Stimulated activated effector memory CD8-positive, alpha-beta T cell treated with anti-CD3 and anti-CD28 coated beads, Interleukin-12 subunit alpha, Interleukin-12 subunit beta, amount 100 ng/mL, for 72 hours (primary cell): ENCODE results near the gene HTR6.
A peak's percentile ranks its signal among the peaks of the same experiment; 100 is the strongest.

ENCODE experiments used
- ATAC-seq: fragments of 150-1000 bp; cut with Tn5 transposase; 2 replicates; pipeline ENCODE4 v1.10.0; 2021
- DNase-seq, 2 donors: peaks; one replicate each; pipeline ENCODE4 v3.0.0; 2021 to 2022; ENCODE audit warnings: low spot score in 2 of 2
- H3K27ac Mint-ChIP-seq: one replicate; pipeline ENCODE4 v1.8.0; 2022; ENCODE audit warnings: mild to moderate bottlenecking, mixed read lengths
- H3K36me3 Mint-ChIP-seq: one replicate; pipeline ENCODE4 v1.8.0; 2022; ENCODE audit warnings: mild to moderate bottlenecking, mixed read lengths
- H3K4me1 Mint-ChIP-seq: one replicate; pipeline ENCODE4 v1.8.0; 2022; ENCODE audit warnings: mixed read lengths
- H3K4me3 Mint-ChIP-seq: one replicate; pipeline ENCODE4 v1.8.0; 2022; ENCODE audit warnings: mild to moderate bottlenecking, mixed read lengths
- H3K9me3 Mint-ChIP-seq: one replicate; pipeline ENCODE4 v1.8.0; 2022; ENCODE audit warnings: mixed read lengths

The HTR6 gene

DNA sequence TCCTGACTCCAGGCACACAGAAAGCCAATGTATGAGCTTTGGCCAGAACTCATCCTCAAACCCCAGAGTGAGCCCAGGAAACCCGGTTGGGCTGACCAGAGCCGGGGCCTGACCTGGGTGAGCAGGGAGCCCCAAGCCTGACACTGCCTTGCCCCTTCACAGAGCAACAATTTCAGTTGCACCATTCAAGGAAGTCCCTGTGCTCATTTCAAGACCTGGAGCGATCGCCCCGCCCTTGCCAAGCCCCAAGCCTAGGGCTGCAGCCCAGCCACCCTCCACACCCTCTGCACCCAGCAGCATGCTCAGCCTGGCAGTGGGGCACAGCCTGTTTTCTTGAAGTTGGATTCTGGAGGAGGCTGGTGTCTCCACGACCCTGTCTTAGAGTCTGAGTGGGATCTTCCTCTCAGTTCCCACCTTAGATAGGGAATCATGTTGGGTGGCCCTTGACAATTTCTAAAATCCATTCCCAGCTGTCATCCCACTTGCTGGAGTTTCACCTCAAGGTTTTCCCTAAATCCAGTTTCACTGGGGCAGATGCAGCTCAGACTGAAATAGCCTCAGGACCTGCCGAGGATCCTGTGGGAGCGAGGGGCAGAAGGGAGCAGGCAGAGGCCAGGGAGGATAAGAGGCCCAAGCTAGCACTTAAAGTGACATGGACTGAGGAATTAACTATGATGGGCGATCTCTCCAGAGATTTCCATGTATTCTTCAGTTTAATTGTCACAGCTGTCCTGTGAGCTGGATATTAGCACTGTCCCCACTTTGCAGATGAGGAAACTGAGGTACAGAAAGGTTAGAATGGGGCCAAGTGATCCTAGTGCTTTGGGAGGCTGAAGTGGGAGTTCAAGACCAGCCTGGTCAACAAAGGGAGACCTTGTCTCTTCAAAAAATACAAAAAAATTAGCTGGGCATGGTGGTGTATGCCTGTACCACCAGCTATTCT, 18.0 kb upstream of the HTR6 start:
- Mint-ChIP-seq H3K4me3 (peak overlapping the region; percentile 88), H3K4me1 (peaks cover 39% of the 10 kb centered on the region), H3K36me3 (no peaks in the 10 kb centered on the region), H3K27ac (no peak overlapping the region), H3K9me3 (no peaks in the 10 kb centered on the region)
- DNase-seq (peak in 1 of 2 donors; percentile 57), ATAC-seq (peak; percentile 15)

DNA sequence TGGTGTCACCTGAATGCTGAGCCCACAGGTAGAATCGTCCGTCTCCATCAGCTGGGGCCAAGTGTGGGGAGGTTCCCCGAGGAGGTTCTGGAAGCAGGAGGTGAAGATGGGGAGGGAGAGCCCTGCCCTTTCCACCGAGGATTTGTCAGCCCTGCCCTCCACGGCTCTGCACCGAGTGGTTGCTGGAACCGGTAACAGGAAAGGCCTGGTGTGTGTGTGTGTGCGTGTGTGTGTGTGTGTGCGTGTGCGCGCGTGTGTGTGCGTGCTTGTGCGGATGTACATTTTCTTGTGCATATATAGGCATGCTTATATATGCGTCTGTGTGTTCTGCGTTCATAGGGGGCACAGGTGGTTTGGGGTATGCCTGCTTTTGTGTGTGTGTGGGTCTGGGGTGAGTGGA, 17.0 kb upstream of the HTR6 start:
- H3K9me3 Mint-ChIP-seq = no peaks in the 10 kb centered on the region
- H3K27ac Mint-ChIP-seq = no peak overlapping the region
- no peaks in the 10 kb centered on the region for H3K36me3 Mint-ChIP-seq
- H3K4me1 Mint-ChIP-seq = peaks cover 39% of the 10 kb centered on the region
- peak overlapping the region; percentile 88 for H3K4me3 Mint-ChIP-seq
- ATAC-seq (no peak), DNase-seq (no peak)

DNA sequence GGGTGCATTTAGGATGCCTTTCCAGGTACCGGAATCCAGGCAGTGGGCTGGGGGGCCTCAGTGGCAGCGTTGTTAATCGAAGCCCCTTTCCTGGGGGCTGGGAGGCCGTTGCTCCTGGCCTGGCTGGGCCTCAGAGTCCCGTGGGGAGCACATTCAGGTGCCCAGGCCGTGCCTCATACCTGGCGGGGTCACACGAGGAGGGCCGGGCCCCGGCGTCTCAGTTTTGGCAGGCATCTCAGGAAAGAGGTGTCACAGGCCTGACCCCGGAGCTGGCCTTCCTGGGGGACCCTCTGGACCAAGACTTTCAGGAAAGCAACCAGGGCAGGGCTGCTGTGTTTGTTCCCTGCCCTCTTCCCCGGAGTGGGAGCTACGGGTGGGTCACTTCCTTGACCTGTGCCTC, 16.4 kb upstream of the HTR6 start:
- Mint-ChIP-seq H3K4me1 (peaks cover 35% of the 10 kb centered on the region), H3K27ac (no peak overlapping the region)

GRCh38 chr1:19648689-19649088, 16.0 kb upstream of the HTR6 start:
- ATAC-seq (no peak), DNase-seq (no peak)
- no peak overlapping the region for H3K4me3 Mint-ChIP-seq
- H3K4me1 Mint-ChIP-seq = peaks cover 31% of the 10 kb centered on the region
- no peaks in the 10 kb centered on the region for H3K36me3 Mint-ChIP-seq
- no peaks in the 10 kb centered on the region for H3K9me3 Mint-ChIP-seq
- no peak overlapping the region for H3K27ac Mint-ChIP-seq

More for the DNA sequence above, 16.4 kb upstream of the HTR6 start:
- Mint-ChIP-seq H3K9me3 (no peaks in the 10 kb centered on the region), H3K36me3 (no peaks in the 10 kb centered on the region), H3K4me3 (no peak overlapping the region)
- no peak for ATAC-seq
- DNase-seq = no peak

DNA sequence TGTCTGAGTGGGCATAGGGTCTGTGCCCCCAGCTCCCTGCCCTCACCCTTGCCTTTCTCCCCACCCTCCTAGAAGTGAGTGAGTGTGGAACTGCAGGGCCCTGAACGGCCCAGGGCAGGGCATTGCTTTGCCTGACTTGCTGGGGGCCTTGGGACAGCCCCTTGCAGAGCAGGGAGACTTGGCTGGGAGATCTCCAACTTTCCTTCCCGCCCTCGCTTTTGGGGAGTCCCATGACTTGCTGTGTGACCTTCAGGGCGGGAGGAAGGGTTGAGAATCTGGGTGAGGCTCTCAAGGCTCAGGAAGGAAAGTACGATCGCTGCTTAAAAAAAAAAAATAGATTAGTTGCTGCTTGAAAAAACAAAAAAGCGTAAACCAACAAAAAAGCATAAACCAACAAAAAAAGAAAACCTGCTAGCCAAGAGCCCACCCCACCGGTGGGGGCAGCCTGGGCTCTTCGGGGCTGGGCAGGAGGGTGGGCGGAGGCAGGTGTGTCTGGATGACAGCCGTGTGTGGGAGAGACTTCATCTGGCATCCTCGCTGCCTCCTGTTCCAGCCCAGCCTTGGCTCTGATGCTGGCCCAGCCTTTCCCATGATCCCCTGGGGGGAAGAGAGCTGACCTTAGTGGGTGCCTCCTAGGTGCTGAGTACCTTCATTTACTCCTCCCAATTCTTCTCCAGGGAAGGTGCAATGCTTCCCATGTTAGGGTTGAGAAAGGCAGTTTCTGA, 14.1 kb upstream of the HTR6 start:
- peaks cover 25% of the 10 kb centered on the region for H3K4me1 Mint-ChIP-seq
- no peak overlapping the region for H3K4me3 Mint-ChIP-seq
- ATAC-seq = no peak
- DNase-seq = no peak
- no peak overlapping the region for H3K27ac Mint-ChIP-seq
- H3K36me3 Mint-ChIP-seq = no peaks in the 10 kb centered on the region
- H3K9me3 Mint-ChIP-seq = no peaks in the 10 kb centered on the region

DNA sequence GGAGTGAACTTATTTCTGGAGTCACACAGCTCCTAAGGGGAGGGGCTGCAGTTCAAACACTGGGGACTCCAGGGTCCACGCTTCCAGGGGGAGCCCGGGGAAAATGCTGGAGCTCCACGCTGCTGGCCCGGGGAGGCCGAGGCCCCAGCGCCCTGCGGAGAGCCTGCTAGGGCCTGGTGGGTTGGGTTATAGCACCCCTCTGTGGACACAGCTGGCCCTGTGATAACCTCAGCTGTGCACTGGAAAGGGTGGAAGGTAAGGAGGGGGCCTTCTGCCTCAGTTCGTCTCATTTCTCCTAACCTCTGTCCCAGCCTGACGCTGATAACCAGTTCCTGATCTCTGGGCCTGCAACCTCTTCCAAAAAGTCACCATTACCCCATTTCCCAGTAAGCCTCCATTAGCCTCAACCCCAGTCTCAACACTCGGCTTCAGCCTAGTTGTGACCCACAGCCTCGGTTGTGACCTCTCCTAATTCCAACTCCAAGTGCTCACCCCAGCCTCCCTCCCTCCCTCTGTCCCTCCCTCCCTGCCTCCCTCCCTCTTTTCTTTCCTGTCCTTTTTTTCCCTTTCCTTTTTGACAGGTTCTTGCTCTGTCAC, 13.4 kb upstream of the HTR6 start:
- Mint-ChIP-seq H3K9me3 (no peaks in the 10 kb centered on the region), H3K4me1 (peaks cover 19% of the 10 kb centered on the region), H3K27ac (no peak overlapping the region), H3K4me3 (no peak overlapping the region), H3K36me3 (no peaks in the 10 kb centered on the region)
- DNase-seq = peak in 1 of 2 donors; percentile 58
- peak; percentile 72 for ATAC-seq

DNA sequence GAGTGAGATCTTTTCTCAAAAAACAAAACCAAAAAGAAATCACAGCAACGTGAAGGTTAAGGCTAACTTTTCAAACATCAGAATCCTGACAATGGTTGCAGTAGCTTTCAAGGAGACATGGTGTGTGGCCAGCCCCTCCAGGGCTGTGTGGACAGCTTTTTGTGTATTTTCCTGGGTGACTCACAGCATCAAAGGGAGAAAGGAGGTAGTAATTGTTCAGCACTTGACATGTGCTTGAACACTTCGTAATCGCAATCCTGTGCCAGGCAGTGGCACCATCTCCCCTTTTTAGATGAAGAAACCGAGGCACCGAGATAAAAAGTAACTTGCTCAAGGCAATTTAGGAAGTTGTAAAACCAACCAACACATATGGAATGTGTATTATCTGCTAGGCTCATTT, 10.3 kb upstream of the HTR6 start:
- DNase-seq (no peak), ATAC-seq (no peak)
- peaks cover 10% of the 10 kb centered on the region for H3K36me3 Mint-ChIP-seq
- no peak overlapping the region for H3K4me3 Mint-ChIP-seq
- no peak overlapping the region for H3K27ac Mint-ChIP-seq
- peaks cover 19% of the 10 kb centered on the region for H3K4me1 Mint-ChIP-seq
- no peaks in the 10 kb centered on the region for H3K9me3 Mint-ChIP-seq

DNA sequence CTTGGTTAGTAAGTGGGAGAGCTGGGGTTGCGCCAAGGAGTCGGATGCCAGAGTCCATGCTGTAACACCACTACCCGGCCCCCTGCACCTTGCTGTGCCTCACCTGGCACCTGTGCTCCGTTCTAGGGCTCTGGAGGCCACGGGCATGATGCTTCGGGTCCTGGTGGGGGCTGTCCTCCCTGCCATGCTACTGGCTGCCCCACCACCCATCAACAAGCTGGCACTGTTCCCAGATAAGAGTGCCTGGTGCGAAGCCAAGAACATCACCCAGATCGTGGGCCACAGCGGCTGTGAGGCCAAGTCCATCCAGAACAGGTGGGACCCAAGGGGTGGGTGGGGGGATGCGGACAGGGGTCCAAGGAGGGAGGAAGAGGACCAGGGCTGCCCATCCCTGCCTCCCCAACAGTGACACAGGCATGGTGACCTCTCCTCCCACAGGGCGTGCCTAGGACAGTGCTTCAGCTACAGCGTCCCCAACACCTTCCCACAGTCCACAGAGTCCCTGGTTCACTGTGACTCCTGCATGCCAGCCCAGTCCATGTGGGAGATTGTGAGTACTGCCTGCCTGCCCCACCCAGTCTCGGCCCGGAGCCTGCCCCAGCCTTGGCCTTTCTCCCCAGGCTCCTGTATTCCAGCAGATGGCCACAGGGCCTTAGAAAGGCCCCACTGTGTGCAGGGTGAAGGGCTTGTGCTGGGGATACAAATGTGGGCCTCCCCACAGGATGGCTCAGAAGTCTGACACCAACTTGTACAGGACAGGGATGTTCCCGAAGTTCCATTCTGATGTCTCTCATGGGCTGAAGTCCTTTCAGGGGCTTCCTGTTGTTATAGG, 9.6 kb upstream of the HTR6 start:
- ATAC-seq (no peak), DNase-seq (no peak)
- Mint-ChIP-seq H3K27ac (no peak overlapping the region), H3K4me3 (no peak overlapping the region), H3K36me3 (peaks cover 10% of the 10 kb centered on the region), H3K4me1 (peaks cover 21% of the 10 kb centered on the region), H3K9me3 (no peaks in the 10 kb centered on the region)

GRCh38 chr1:19655718-19656080, 9.0 kb upstream of the HTR6 start:
- Mint-ChIP-seq H3K27ac (no peak overlapping the region), H3K36me3 (peaks cover 10% of the 10 kb centered on the region), H3K4me1 (peaks cover 16% of the 10 kb centered on the region), H3K9me3 (no peaks in the 10 kb centered on the region), H3K4me3 (no peak overlapping the region)
- DNase-seq (no peak), ATAC-seq (no peak)

DNA sequence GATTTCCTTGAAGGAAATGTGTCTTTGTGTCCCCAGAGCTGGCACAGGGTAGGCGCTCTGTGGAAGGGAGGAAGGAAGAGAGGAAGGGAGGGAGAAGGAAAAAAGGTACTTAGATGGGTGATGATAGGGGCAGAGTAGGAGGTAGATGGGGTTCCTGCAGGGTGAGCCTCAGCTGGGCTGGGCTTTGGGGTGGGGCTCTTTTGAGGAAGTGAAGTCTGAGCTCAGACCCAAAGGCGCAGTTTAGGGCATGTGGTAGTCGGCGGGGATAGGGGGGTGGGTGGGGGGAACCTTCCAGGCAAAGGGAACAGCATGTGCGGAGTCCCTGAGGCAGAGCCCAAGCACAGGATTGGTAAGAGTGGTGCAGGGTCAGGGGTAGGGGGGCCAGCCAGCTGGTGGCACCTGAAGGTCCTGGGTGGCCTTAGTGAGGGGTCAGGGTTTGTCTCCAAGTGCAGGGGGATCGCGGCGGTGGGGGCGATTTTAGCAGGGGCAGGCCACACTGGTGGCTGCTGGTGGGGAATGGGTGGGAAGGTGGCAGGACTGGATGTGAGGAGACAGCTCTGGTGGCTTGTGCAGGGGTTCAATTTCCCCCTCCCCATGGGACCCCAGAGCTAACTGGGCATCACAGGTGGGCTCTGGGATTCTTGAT, 8.4 kb upstream of the HTR6 start:
- no peak overlapping the region for H3K27ac Mint-ChIP-seq
- no peak for ATAC-seq

DNA sequence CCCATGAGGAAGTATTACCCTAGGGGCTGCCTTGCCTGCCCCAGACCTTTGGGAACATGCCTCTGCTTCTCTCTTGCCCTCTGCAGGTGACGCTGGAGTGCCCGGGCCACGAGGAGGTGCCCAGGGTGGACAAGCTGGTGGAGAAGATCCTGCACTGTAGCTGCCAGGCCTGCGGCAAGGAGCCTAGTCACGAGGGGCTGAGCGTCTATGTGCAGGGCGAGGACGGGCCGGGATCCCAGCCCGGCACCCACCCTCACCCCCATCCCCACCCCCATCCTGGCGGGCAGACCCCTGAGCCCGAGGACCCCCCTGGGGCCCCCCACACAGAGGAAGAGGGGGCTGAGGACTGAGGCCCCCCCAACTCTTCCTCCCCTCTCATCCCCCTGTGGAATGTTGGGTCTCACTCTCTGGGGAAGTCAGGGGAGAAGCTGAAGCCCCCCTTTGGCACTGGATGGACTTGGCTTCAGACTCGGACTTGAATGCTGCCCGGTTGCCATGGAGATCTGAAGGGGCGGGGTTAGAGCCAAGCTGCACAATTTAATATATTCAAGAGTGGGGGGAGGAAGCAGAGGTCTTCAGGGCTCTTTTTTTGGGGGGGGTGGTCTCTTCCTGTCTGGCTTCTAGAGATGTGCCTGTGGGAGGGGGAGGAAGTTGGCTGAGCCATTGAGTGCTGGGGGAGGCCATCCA, 7.8 kb upstream of the HTR6 start:
- Mint-ChIP-seq H3K36me3 (peaks cover 10% of the 10 kb centered on the region), H3K9me3 (no peaks in the 10 kb centered on the region)
- no peak for ATAC-seq

More for the DNA sequence above, 8.4 kb upstream of the HTR6 start:
- peaks cover 10% of the 10 kb centered on the region for H3K36me3 Mint-ChIP-seq
- peaks cover 16% of the 10 kb centered on the region for H3K4me1 Mint-ChIP-seq
- no peaks in the 10 kb centered on the region for H3K9me3 Mint-ChIP-seq
- no peak for DNase-seq
- no peak overlapping the region for H3K4me3 Mint-ChIP-seq

DNA sequence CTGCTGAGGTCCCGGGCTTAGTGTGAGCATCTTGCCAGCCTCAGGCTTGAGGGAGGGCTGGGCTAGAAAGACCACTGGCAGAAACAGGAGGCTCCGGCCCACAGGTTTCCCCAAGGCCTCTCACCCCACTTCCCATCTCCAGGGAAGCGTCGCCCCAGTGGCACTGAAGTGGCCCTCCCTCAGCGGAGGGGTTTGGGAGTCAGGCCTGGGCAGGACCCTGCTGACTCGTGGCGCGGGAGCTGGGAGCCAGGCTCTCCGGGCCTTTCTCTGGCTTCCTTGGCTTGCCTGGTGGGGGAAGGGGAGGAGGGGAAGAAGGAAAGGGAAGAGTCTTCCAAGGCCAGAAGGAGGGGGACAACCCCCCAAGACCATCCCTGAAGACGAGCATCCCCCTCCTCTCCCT, 7.2 kb upstream of the HTR6 start:
- Mint-ChIP-seq H3K9me3 (no peaks in the 10 kb centered on the region), H3K4me3 (no peak overlapping the region), H3K4me1 (peaks cover 16% of the 10 kb centered on the region), H3K27ac (no peak overlapping the region), H3K36me3 (peaks cover 10% of the 10 kb centered on the region)
- no peak for ATAC-seq
- DNase-seq = no peak

More for the DNA sequence above, 7.8 kb upstream of the HTR6 start:
- Mint-ChIP-seq H3K4me3 (no peak overlapping the region), H3K4me1 (peaks cover 16% of the 10 kb centered on the region), H3K27ac (no peak overlapping the region)
- no peak for DNase-seq

- Mint-ChIP-seq H3K27ac (no peak overlapping the region), H3K36me3 (peaks cover 10% of the 10 kb centered on the region), H3K4me1 (peaks cover 16% of the 10 kb centered on the region), H3K9me3 (no peaks in the 10 kb centered on the region), H3K4me3 (no peak overlapping the region)
- no peak for ATAC-seq
- no peak for DNase-seq
Measured at GRCh38 chr1:19658186-19658585, 6.5 kb upstream of the HTR6 start.

- H3K36me3 Mint-ChIP-seq = peaks cover 10% of the 10 kb centered on the region
- H3K27ac Mint-ChIP-seq = no peak overlapping the region
- no peaks in the 10 kb centered on the region for H3K9me3 Mint-ChIP-seq
- ATAC-seq (no peak), DNase-seq (no peak)
- H3K4me1 Mint-ChIP-seq = peaks cover 28% of the 10 kb centered on the region
- H3K4me3 Mint-ChIP-seq = no peak overlapping the region
Measured at GRCh38 chr1:19661721-19662228, 2.9 kb upstream of the HTR6 start.
